ENCODE data around the gene ZC3H7B. TPM values are rescaled to one million over a fixed set of nuclear protein-coding genes. Genes with fewer than 3 reads are reported as not detected.

Gene ZC3H7B
- polyA plus RNA-seq, 3 donors: 0.31 to 15.7 (median 0.49) TPM

DNA sequence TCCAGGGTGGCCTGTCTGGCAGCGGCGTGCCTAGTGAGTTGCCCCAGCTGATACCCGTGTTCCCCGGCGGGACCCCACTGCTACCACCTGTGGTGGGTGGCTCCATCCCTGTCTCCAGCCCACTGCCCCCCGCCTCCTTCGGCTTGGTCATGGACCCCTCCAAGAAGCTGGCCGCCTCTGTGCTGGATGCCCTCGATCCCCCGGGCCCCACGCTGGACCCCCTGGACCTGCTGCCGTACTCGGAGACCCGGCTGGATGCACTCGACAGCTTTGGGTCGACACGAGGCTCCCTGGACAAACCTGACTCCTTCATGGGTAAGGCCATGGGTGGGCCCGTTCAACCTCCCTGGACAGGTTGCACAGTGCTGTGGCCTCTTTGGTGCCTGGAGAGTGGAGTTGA is 38.5 kb downstream of the ZC3H7B start:
- Histone ChIP-seq H3K9ac (ENCODE audit: insufficient read depth, low read length, poor library complexity, severe bottlenecking) (no peak overlapping the region), H3K9me3 (replicated peaks in 1 of 2; ENCODE audit: control insufficient read depth in 1 of 2, insufficient read depth in 1 of 2, low read length in 2 of 2) (no peaks in the 10 kb centered on the region), H3K36me3 (replicated peaks in 1 of 2; ENCODE audit: control insufficient read depth in 1 of 2, insufficient read depth in 2 of 2, low read length in 2 of 2) (peaks cover 65 to 80% of the 10 kb centered on the region in 2 donors), H4K20me1 (ENCODE audit: insufficient read depth, low read length) (no peaks in the 10 kb centered on the region), H3K27me3 (ENCODE audit: control insufficient read depth in 2 of 2, insufficient read depth in 2 of 2, low read length in 2 of 2) (no peaks in the 10 kb centered on the region), H3K4me3 (replicated peaks in 1 of 3; ENCODE audit: low read depth in 2 of 3, low read length in 3 of 3) (no peak overlapping the region), H3K4me1 (ENCODE audit: control insufficient read depth in 1 of 2, insufficient read depth in 2 of 2, low read length in 2 of 2) (no peaks in the 10 kb centered on the region), H3K27ac (ENCODE audit: low read depth in 1 of 2, low read length in 2 of 2) (no peak overlapping the region), H3K4me2 (replicated peaks; ENCODE audit: extremely low read depth, low read length, poor library complexity, severe bottlenecking) (no peak overlapping the region), H3K79me2 (ENCODE audit: insufficient read depth, low read length) (no peaks in the 10 kb centered on the region), H2AFZ (ENCODE audit: insufficient read depth, low read depth, low read length, poor library complexity, severe bottlenecking) (no peak overlapping the region)
- H3K4me3 Mint-ChIP-seq: no peak overlapping the region
- no peaks in the 10 kb centered on the region for H3K4me1 Mint-ChIP-seq
- no peaks in the 10 kb centered on the region for H3K9me3 Mint-ChIP-seq
- intact Hi-C loops (cut with micrococcal nuclease): no loop called here
- H3K27ac Mint-ChIP-seq: no peak overlapping the region
- peaks cover 0 to 3% (median 2%) of the 10 kb centered on the region in 3 donors for H3K27me3 Mint-ChIP-seq (ENCODE audit: low read depth in 3 of 3)
- TF ChIP-seq CTCF (IDR thresholded peaks at IDR 0.05): no peak
- no peak for DNase-seq
- 98% methylated on average over 17 of the region's 18 CpGs for WGBS (ENCODE audit: insufficient coverage)
- H3K36me3 Mint-ChIP-seq: peaks cover 43 to 79% of the 10 kb centered on the region in 2 donors

- Histone ChIP-seq H3K36me3 (replicated peaks in 1 of 2; ENCODE audit: control insufficient read depth in 1 of 2, insufficient read depth in 2 of 2, low read length in 2 of 2) (peaks cover 63 to 80% of the 10 kb centered on the region in 2 donors), H2AFZ (ENCODE audit: insufficient read depth, low read depth, low read length, poor library complexity, severe bottlenecking) (no peak overlapping the region), H3K4me2 (replicated peaks; ENCODE audit: extremely low read depth, low read length, poor library complexity, severe bottlenecking) (no peak overlapping the region), H3K9ac (ENCODE audit: insufficient read depth, low read length, poor library complexity, severe bottlenecking) (no peak overlapping the region), H3K9me3 (replicated peaks in 1 of 2; ENCODE audit: control insufficient read depth in 1 of 2, insufficient read depth in 1 of 2, low read length in 2 of 2) (no peaks in the 10 kb centered on the region), H3K4me1 (ENCODE audit: control insufficient read depth in 1 of 2, insufficient read depth in 2 of 2, low read length in 2 of 2) (no peaks in the 10 kb centered on the region), H3K79me2 (ENCODE audit: insufficient read depth, low read length) (no peaks in the 10 kb centered on the region), H3K4me3 (replicated peaks in 1 of 3; ENCODE audit: low read depth in 2 of 3, low read length in 3 of 3) (no peak overlapping the region), H3K27ac (ENCODE audit: low read depth in 1 of 2, low read length in 2 of 2) (no peak overlapping the region), H4K20me1 (ENCODE audit: insufficient read depth, low read length) (no peaks in the 10 kb centered on the region), H3K27me3 (ENCODE audit: control insufficient read depth in 2 of 2, insufficient read depth in 2 of 2, low read length in 2 of 2) (no peaks in the 10 kb centered on the region)
- WGBS (ENCODE audit: insufficient coverage): 89% methylated on average over 11 of the region's 11 CpGs
- intact Hi-C loops (cut with micrococcal nuclease): no loop called here
- Mint-ChIP-seq H3K4me1 (no peaks in the 10 kb centered on the region), H3K9me3 (no peaks in the 10 kb centered on the region), H3K27ac (peak overlapping the region in 2 of 7 donors; percentile 37 to 55), H3K36me3 (peaks cover 44 to 79% of the 10 kb centered on the region in 2 donors), H3K27me3 (ENCODE audit: low read depth in 3 of 3) (peaks cover 0 to 3% (median 2%) of the 10 kb centered on the region in 3 donors), H3K4me3 (no peak overlapping the region)
- no peak for TF ChIP-seq CTCF (IDR thresholded peaks at IDR 0.05)
- DNase-seq: no peak
Observed at GRCh38 chr22:41340357-41340756, 39.0 kb downstream of the ZC3H7B start.

All from CD14-positive monocyte (primary cell).